ENCODE measurements around the gene FSHR.

Gene FSHR

DNA sequence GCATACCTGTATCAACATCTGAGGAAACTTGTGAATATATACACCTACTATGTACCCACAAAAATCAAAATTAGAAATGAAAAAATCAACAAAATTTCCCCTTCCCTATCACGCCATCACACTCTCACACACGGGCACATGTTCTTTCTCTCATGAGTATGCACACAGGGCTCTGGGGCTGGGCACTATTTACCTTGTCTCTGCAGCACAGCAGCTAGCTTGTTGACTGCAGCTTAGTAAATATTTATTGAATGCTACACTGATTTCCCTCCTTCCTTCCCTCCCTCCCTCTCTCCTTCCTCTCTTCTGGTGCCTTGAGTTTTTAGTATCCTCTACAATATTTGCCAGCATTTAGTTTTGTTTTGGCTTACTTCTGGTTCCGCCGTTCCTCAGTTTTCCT, 216.1 kb downstream of the FSHR start:
- H3K36me3 ChIP-seq (ENCODE audit: insufficient read depth, low read length): no peaks in the 10 kb centered on the region
- H3K4me3 ChIP-seq (ENCODE audit: low read depth in 1 of 2, low read length in 2 of 2): no peak overlapping the region
- H3K27me3 ChIP-seq (ENCODE audit: control insufficient read depth in 1 of 2, insufficient read depth in 2 of 2, low read length in 2 of 2): no peaks in the 10 kb centered on the region
- H3K27ac ChIP-seq (ENCODE audit: low read depth, low read length): no peak overlapping the region
- no peaks in the 10 kb centered on the region for H3K9me3 ChIP-seq (ENCODE audit: low read length)
- H3K4me1 ChIP-seq (ENCODE audit: insufficient read depth, low read length): peaks cover under 1% of the 10 kb centered on the region
- H3K9ac ChIP-seq (ENCODE audit: low read length): no peak overlapping the region

DNA sequence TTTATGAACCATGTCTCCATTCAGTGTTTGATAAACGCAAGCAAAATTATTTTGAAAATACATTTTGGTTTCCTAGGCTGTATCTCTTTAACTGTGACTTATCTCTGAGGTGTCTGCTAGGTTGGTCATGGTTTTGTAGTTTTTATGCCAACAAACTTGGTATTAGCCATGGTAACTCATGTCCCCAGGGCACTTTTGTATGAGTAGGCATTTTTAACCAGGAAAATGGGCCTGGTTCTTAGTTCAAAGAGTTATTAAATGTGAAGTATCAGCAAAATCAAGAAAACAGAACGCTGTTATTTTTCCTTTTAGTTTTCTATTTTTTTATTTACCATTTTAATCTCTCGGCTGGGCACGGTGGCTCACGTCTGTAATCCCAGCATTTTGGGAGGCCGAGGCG, 219.5 kb downstream of the FSHR start:
- Histone ChIP-seq H3K9me3 (ENCODE audit: low read length) (no peaks in the 10 kb centered on the region), H3K27ac (ENCODE audit: low read depth, low read length) (no peak overlapping the region), H3K36me3 (ENCODE audit: insufficient read depth, low read length) (no peaks in the 10 kb centered on the region), H3K27me3 (ENCODE audit: control insufficient read depth in 1 of 2, insufficient read depth in 2 of 2, low read length in 2 of 2) (no peaks in the 10 kb centered on the region), H3K4me3 (ENCODE audit: low read depth in 1 of 2, low read length in 2 of 2) (no peak overlapping the region), H3K4me1 (ENCODE audit: insufficient read depth, low read length) (no peaks in the 10 kb centered on the region), H3K9ac (ENCODE audit: low read length) (no peak overlapping the region)

DNA sequence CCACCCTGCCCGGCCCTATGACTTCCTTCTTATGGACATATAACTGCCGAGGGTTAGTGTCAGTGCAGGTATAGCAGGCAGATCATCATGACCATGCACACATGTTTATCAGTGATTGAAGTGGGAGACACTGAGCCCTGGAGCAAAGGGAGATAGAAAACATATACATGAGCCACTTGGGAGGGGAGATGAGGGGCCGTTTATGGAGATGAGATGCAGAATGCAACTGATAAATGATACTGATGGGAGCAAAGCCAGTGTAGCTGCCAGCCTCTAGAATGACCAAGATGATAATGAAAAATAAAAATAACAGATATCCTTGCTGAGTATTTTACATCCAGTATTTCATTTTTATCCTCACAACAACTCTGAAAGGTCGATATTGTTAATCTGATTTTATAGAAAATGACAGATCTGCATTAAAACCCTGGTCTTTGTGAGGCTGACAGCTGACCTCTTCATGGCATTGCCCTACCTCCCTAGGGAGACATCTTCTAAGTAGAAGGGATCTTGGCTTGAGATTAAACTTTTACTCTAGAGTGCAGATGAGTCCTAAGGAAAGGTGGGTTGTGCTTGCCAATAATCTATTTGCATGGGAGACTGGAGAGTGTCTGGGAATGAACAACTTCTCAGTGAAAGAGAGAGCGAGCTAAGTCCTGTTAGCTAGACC, 220.4 kb downstream of the FSHR start:
- Histone ChIP-seq H3K27ac (ENCODE audit: low read depth, low read length) (no peak overlapping the region), H3K9ac (ENCODE audit: low read length) (no peak overlapping the region), H3K9me3 (ENCODE audit: low read length) (no peaks in the 10 kb centered on the region), H3K4me1 (ENCODE audit: insufficient read depth, low read length) (no peaks in the 10 kb centered on the region), H3K36me3 (ENCODE audit: insufficient read depth, low read length) (no peaks in the 10 kb centered on the region), H3K27me3 (ENCODE audit: control insufficient read depth in 1 of 2, insufficient read depth in 2 of 2, low read length in 2 of 2) (no peaks in the 10 kb centered on the region), H3K4me3 (ENCODE audit: low read depth in 1 of 2, low read length in 2 of 2) (no peak overlapping the region)

DNA sequence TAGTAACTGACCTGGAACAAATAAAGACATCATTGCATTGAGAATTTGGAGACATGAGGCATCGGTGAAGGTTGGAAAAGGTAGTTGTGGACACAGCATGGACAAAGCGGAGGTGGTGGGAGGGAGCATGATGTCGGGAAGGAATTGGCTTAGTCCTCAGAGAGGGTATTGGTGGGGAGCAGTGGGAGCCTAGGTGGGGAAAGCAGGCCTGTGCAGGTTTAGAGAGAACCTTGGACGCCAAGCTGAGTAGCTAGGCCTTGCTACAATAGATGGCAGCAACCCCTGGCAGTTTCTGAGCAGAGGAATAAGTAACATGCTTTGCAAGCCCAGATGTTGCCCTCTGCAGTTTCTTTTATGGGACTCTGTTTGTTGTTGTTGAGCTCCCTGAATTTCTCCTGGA, 221.6 kb downstream of the FSHR start:
- Histone ChIP-seq H3K4me1 (ENCODE audit: insufficient read depth, low read length) (no peaks in the 10 kb centered on the region), H3K36me3 (ENCODE audit: insufficient read depth, low read length) (no peaks in the 10 kb centered on the region), H3K4me3 (ENCODE audit: low read depth in 1 of 2, low read length in 2 of 2) (no peak overlapping the region), H3K9me3 (ENCODE audit: low read length) (no peaks in the 10 kb centered on the region), H3K9ac (ENCODE audit: low read length) (no peak overlapping the region), H3K27ac (ENCODE audit: low read depth, low read length) (no peak overlapping the region), H3K27me3 (ENCODE audit: control insufficient read depth in 1 of 2, insufficient read depth in 2 of 2, low read length in 2 of 2) (no peaks in the 10 kb centered on the region)

DNA sequence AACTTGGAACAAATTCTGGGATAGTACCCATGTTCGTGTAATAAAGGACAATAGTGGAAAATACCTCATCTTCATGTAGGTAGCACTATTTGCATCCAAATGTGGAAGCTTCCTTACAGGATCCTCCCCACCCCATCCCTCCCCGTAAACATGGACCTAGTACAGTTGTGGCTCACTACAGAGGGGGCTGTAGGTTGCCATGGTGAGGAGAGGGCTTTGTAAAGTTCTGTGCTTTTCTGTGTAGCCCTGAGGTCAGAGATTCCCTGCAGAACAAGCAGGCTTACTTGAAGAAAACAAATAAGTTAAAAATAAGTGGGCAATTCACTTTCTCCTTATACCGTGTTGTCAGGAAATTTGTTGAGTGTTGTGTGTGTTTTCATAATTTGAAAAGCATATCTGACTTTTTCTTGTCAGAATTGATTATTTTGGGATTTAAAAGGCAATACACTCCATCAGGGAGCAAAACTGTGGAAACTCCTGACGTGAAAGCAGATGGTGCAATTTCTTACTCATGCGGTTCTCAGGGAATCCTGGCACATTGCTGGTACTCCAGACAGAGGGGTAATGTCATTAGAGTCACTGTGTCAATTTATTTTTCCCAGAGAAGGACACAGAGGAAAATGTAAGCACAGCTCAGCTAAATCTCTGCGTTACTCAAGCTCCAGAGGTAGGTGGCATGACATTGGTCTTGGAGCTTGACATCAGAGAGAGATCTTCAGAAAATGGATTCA, 224.6 kb downstream of the FSHR start:
- no peak overlapping the region for H3K9ac ChIP-seq (ENCODE audit: low read length)
- H3K4me3 ChIP-seq (ENCODE audit: low read depth in 1 of 2, low read length in 2 of 2): no peak overlapping the region
- H3K27ac ChIP-seq (ENCODE audit: low read depth, low read length): no peak overlapping the region
- no peaks in the 10 kb centered on the region for H3K4me1 ChIP-seq (ENCODE audit: insufficient read depth, low read length)
- no peaks in the 10 kb centered on the region for H3K27me3 ChIP-seq (ENCODE audit: control insufficient read depth in 1 of 2, insufficient read depth in 2 of 2, low read length in 2 of 2)
- no peaks in the 10 kb centered on the region for H3K9me3 ChIP-seq (ENCODE audit: low read length)
- no peaks in the 10 kb centered on the region for H3K36me3 ChIP-seq (ENCODE audit: insufficient read depth, low read length)

DNA sequence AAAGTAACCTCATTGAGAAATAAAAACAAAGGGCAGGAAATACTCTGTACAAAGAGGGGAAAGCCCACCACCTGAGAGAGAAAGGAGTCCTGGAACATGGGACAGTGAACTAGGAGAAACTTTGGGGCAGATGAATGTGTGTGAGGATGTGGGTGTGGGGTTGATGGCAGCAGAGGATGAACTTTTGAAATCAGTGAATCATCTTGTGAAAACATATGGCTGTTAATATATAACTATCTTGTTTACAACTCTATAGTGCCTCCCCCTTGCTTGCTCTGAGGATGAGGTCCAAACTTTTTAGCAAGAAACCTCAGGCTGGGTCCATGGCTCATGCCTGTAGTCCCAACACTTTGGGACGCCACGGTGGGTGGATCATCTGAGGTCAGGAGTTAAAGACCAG, 227.0 kb downstream of the FSHR start:
- Histone ChIP-seq H3K27ac (ENCODE audit: low read depth, low read length) (no peak overlapping the region), H3K27me3 (ENCODE audit: control insufficient read depth in 1 of 2, insufficient read depth in 2 of 2, low read length in 2 of 2) (no peaks in the 10 kb centered on the region), H3K9me3 (ENCODE audit: low read length) (no peaks in the 10 kb centered on the region), H3K36me3 (ENCODE audit: insufficient read depth, low read length) (no peaks in the 10 kb centered on the region), H3K4me1 (ENCODE audit: insufficient read depth, low read length) (no peaks in the 10 kb centered on the region), H3K4me3 (ENCODE audit: low read depth in 1 of 2, low read length in 2 of 2) (no peak overlapping the region), H3K9ac (ENCODE audit: low read length) (no peak overlapping the region)

DNA sequence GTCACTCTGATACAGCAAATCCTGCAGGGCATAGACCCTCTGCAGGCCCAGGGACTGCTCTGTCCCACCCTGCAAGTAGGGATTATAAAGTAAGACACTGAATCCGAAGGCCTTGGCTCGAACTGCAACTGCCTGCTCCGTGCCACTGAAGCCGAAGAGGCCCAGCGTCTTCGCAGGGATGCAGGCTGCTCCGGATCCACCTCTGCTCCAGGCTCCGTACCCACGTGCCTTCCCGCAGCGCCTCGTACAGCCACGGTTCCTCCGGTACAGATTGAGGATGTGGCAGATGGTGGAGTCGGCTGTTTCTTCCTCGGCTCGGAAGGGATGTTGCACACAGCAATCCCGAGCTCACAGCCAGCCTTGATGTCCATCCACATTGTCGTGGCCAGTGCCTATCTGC, 238.4 kb downstream of the FSHR start:
- Histone ChIP-seq H3K9me3 (ENCODE audit: low read length) (no peaks in the 10 kb centered on the region), H3K36me3 (ENCODE audit: insufficient read depth, low read length) (no peaks in the 10 kb centered on the region), H3K4me1 (ENCODE audit: insufficient read depth, low read length) (no peaks in the 10 kb centered on the region), H3K27me3 (ENCODE audit: control insufficient read depth in 1 of 2, insufficient read depth in 2 of 2, low read length in 2 of 2) (no peaks in the 10 kb centered on the region), H3K27ac (ENCODE audit: low read depth, low read length) (no peak overlapping the region), H3K9ac (ENCODE audit: low read length) (no peak overlapping the region), H3K4me3 (ENCODE audit: low read depth in 1 of 2, low read length in 2 of 2) (no peak overlapping the region)

DNA sequence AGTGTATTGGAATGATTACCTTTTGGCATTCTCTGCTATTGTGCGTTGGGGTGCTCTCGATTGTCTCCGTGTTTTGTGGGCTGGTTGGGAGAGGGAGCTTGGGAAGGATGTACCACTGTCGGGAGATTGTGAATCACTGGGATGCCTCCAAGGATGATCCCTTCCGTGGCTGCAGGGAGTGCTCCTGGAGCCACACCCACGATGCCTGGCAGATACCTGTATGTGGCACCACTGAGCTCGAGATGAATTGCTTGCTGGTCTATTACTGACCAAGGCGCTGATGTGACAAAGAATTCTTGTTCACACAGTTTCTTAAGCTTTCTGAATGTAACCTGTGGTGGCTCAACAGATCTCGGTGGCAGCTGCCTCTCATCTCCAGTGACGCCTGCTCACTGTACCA, 239.1 kb downstream of the FSHR start:
- H3K36me3 ChIP-seq (ENCODE audit: insufficient read depth, low read length): no peaks in the 10 kb centered on the region
- no peak overlapping the region for H3K27ac ChIP-seq (ENCODE audit: low read depth, low read length)
- H3K9ac ChIP-seq (ENCODE audit: low read length): no peak overlapping the region

DNA sequence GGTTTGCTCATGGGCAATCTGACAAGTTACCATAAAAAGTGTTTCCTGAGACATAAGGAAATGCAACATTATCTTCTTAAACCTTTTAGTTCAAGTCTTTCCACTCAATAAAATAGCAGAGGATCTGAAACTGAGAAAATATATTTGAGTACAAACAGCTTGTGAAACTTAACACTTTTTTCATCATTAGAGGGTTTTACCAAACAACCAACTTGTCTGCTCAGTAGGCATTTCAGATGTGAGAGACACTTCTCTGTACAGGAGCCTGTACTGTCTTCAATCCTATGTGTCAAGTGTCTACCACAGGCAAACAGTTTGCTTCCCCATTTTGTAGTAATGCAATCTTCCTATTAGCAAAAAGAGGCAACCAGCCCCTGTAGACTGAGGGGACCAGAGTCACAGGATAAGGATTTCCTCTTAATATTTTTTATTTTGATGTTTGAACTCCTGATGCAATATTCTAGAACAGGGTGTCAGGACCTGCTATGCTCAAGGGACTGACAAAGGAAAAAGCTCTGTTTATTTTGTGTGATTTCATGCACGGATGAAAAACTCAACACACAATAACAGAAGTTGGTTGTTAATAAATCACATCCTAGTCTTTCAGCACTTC, 239.7 kb downstream of the FSHR start:
- H3K4me1 ChIP-seq (ENCODE audit: insufficient read depth, low read length): no peaks in the 10 kb centered on the region
- H3K4me3 ChIP-seq (ENCODE audit: low read depth in 1 of 2, low read length in 2 of 2): no peak overlapping the region

More for the DNA sequence above, 239.1 kb downstream of the FSHR start:
- H3K9me3 ChIP-seq (ENCODE audit: low read length): no peaks in the 10 kb centered on the region
- H3K4me1 ChIP-seq (ENCODE audit: insufficient read depth, low read length): no peaks in the 10 kb centered on the region
- H3K4me3 ChIP-seq (ENCODE audit: low read depth in 1 of 2, low read length in 2 of 2): no peak overlapping the region
- H3K27me3 ChIP-seq (ENCODE audit: control insufficient read depth in 1 of 2, insufficient read depth in 2 of 2, low read length in 2 of 2): no peaks in the 10 kb centered on the region

More for the DNA sequence above, 239.7 kb downstream of the FSHR start:
- Histone ChIP-seq H3K9me3 (ENCODE audit: low read length) (no peaks in the 10 kb centered on the region), H3K27ac (ENCODE audit: low read depth, low read length) (no peak overlapping the region), H3K9ac (ENCODE audit: low read length) (no peak overlapping the region), H3K36me3 (ENCODE audit: insufficient read depth, low read length) (no peaks in the 10 kb centered on the region), H3K27me3 (ENCODE audit: control insufficient read depth in 1 of 2, insufficient read depth in 2 of 2, low read length in 2 of 2) (no peaks in the 10 kb centered on the region)

Measured in muscle layer of colon (tissue), 2 donors.